Adrenal gland (tissue), 5 donors: ENCODE data around the gene BARHL1.

Experiments used
- POLR2A ChIP-seq, 2 donors: fragments of 450-650 bp; IDR thresholded peaks; one replicate each; pipeline ENCODE4 v1.6.1; 2017; ENCODE audit warnings: antibody characterized with exemption in 2 of 2, mild to moderate bottlenecking in 2 of 2, moderate library complexity in 1 of 2
- TF ChIP-seq, protein P1 (sequence below), 6 experiments: fragments of 450-650 bp in 4 of 6; fragments of 200-600 bp in 2 of 6; sonication (generic) in 1 of 6; IDR thresholded peaks; 1 replicate in 5 of 6; 2 replicates in 1 of 6; pipeline versions ENCODE4 v1.5.1 to v1.8.0; 2016 to 2021; ENCODE audit warnings: antibody characterized with exemption in 6 of 6, mild to moderate bottlenecking in 2 of 6, moderate library complexity in 1 of 6
- donor health status: DM: no; HTN: no; CAD: no.

DNA sequence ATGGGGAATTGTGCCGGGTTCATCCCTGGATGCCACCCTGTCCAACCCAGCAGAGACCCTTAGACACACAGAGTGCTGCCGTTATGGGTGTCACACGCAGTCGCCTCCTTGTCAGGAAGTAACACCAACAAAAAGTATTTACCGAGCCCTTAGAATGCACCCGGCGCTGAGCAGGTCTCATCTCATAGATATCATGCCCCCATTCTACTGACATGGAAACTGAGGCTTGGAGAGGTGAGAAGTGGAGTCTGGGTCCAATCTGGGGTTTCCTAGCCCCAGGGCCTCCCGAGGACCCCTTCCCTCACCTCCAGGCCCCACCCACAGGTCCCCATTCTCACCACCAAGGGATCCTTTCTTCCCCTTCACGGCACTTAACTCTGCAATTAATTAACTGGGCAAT, 36.8 kb upstream of the BARHL1 start:
- TF ChIP-seq, protein P1, sequence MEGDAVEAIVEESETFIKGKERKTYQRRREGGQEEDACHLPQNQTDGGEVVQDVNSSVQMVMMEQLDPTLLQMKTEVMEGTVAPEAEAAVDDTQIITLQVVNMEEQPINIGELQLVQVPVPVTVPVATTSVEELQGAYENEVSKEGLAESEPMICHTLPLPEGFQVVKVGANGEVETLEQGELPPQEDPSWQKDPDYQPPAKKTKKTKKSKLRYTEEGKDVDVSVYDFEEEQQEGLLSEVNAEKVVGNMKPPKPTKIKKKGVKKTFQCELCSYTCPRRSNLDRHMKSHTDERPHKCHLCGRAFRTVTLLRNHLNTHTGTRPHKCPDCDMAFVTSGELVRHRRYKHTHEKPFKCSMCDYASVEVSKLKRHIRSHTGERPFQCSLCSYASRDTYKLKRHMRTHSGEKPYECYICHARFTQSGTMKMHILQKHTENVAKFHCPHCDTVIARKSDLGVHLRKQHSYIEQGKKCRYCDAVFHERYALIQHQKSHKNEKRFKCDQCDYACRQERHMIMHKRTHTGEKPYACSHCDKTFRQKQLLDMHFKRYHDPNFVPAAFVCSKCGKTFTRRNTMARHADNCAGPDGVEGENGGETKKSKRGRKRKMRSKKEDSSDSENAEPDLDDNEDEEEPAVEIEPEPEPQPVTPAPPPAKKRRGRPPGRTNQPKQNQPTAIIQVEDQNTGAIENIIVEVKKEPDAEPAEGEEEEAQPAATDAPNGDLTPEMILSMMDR (IDR thresholded peaks at IDR 0.05) = no peak
- TF ChIP-seq POLR2A (IDR thresholded peaks at IDR 0.05) = no peak
